ENCODE results near the gene CLSTN1.

GRCh38 chr1:9767964-9768668, 55.6 kb downstream of the CLSTN1 start:
- TF ChIP-seq ZNF274 (IDR thresholded peaks at IDR 0.05; ENCODE audit: low read depth, low read length) (no peak), SUZ12 (IDR thresholded peaks at IDR 0.05; ENCODE audit: extremely low read depth, insufficient read depth, insufficient read length) (no peak)
